Rectal smooth muscle tissue (tissue), 1 donor: ENCODE measurements around the gene ZNHIT3.
A peak's percentile ranks its signal among the peaks of the same experiment; 100 is the strongest.
"Not testable (repeated sequence)": the region's sequence is repeated elsewhere in the genome, so short reads cannot be mapped to it uniquely, and the experiment has no call there.

Experiments
- H3K27ac ChIP-seq: one replicate; pipeline ENCODE4 v1.7.0; 2013; ENCODE audit warnings: low read depth, low read length, inconsistent platforms
- H3K27me3 ChIP-seq: one replicate; pipeline ENCODE4 v1.7.0; 2013; ENCODE audit warnings: low read length; ENCODE audit not compliant: control insufficient read depth, insufficient read depth
- H3K36me3 ChIP-seq: one replicate; pipeline ENCODE4 v1.7.0; 2013; ENCODE audit warnings: low read length; ENCODE audit not compliant: control insufficient read depth, insufficient read depth
- H3K4me1 ChIP-seq: one replicate; pipeline ENCODE4 v1.7.0; 2013; ENCODE audit warnings: low read length; ENCODE audit not compliant: control insufficient read depth, insufficient read depth
- H3K4me3 ChIP-seq: one replicate; pipeline ENCODE4 v1.7.0; 2013; ENCODE audit warnings: low read length
- H3K9ac ChIP-seq: one replicate; pipeline ENCODE4 v1.7.0; 2013; ENCODE audit warnings: low read length

ZNHIT3 gene

GRCh38 chr17:36486204-36487194 lies at the start of gene ZNHIT3:
TSS of gene ZNHIT3 (plus strand) at chr17:36486681. CDS start at chr17:36486700, 19 bp downstream.
- peaks cover 4% of the 10 kb centered on the region for H3K4me1 ChIP-seq
- H3K4me3 ChIP-seq, result peak within 1 kb of the TSS; percentile 91
- peak within 1 kb of the TSS; percentile 60 for H3K27ac ChIP-seq
- H3K27me3 ChIP-seq, result no peaks in the 10 kb centered on the region
- peak within 1 kb of the TSS; percentile 61 for H3K9ac ChIP-seq
- no peaks in the 10 kb centered on the region for H3K36me3 ChIP-seq

GRCh38 chr17:36441792-36442191 lies 44.7 kb upstream of the ZNHIT3 start:
- not testable (repeated sequence) for H3K36me3 ChIP-seq, H3K27me3 ChIP-seq, H3K4me1 ChIP-seq, H3K27ac ChIP-seq, H3K9ac ChIP-seq, H3K4me3 ChIP-seq

GRCh38 chr17:36443777-36444176 lies 42.7 kb upstream of the ZNHIT3 start:
- Histone ChIP-seq H3K27me3 (no peaks in the 10 kb centered on the region), H3K36me3 (no peaks in the 10 kb centered on the region), H3K4me1 (no peaks in the 10 kb centered on the region), H3K4me3 (no peak overlapping the region), H3K27ac (no peak overlapping the region), H3K9ac (no peak overlapping the region)

DNA sequence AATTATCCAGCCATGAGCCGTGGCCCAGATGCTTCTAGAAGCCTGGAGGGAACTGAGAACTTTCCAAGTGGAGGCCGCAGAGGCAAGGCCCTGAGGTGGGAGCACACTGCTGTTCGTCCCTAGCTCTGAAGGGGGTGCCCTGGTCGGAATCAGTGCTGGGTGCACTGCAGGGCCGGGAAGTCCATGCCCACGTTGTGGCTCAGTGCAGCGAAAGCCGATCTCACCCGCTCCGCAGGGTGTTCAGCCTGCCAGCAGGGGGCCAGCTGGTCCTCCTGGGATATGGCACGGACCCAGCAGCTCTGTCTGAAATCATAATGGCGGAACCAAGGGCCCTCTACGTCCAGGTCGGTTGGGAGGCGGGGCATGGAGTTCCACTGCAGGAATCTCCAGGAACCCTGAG lies 36.5 kb upstream of the ZNHIT3 start:
- not testable (repeated sequence) for H3K27me3 ChIP-seq, H3K27ac ChIP-seq

GRCh38 chr17:36452888-36453287 lies 33.6 kb upstream of the ZNHIT3 start:
- not testable (repeated sequence) for H3K4me1 ChIP-seq, H3K36me3 ChIP-seq, H3K27ac ChIP-seq, H3K4me3 ChIP-seq, H3K9ac ChIP-seq, H3K27me3 ChIP-seq

More for the DNA sequence above, 36.5 kb upstream of the ZNHIT3 start:
- H3K36me3 ChIP-seq, H3K9ac ChIP-seq, H3K4me1 ChIP-seq, H3K4me3 ChIP-seq: not testable (repeated sequence)

DNA sequence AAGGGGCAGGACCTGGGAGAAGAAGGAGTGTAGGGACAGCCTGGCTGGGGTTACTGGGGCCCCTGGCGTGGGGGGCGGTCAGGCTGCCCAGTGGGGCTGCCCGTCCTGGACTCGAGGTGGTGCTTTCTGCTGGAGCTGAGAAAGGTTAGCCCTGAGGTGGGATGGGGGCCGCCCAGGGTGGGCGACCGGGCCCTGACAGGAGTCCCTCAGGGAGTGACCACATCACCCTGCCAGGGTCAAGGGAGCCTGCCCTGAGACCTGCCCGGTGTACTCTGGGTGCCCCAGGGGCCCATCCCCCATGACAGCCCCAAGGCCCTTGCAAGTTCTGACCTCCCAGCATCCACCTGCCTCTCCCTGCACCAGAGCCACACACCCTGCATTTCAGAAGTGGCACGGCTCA lies 28.8 kb upstream of the ZNHIT3 start:
- not testable (repeated sequence) for H3K4me1 ChIP-seq, H3K9ac ChIP-seq, H3K4me3 ChIP-seq, H3K27me3 ChIP-seq, H3K36me3 ChIP-seq, H3K27ac ChIP-seq

DNA sequence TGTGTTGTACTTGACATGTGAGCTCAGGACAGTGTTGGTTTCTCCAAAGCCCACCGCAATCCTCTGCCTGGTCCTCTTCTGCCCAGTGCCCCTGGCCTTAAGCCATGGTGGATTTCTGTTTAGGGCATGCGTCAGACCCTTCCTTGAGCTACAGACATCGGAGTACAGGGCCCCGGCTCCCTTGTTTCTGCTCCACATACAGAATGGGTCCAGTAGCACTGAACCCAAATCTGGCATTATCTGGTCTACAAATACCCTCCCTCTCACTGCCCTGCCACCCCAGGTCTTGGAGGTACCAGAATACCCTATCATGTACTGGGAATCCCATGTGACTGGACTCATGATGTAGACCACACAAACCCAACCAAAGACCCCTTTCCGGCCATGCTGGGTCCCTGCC lies 27.4 kb upstream of the ZNHIT3 start:
- H3K4me3 ChIP-seq, result no peak overlapping the region
- no peak overlapping the region for H3K9ac ChIP-seq
- no peaks in the 10 kb centered on the region for H3K36me3 ChIP-seq
- H3K4me1 ChIP-seq, result no peaks in the 10 kb centered on the region
- peaks cover 9% of the 10 kb centered on the region for H3K27me3 ChIP-seq
- H3K27ac ChIP-seq, result no peak overlapping the region

- H3K9ac ChIP-seq, result no peak overlapping the region
- H3K4me1 ChIP-seq, result no peaks in the 10 kb centered on the region
- no peak overlapping the region for H3K4me3 ChIP-seq
- H3K27ac ChIP-seq, result no peak overlapping the region
- H3K36me3 ChIP-seq, result no peaks in the 10 kb centered on the region
- peaks cover 10% of the 10 kb centered on the region for H3K27me3 ChIP-seq
Measured at GRCh38 chr17:36459601-36460000, 26.9 kb upstream of the ZNHIT3 start.

DNA sequence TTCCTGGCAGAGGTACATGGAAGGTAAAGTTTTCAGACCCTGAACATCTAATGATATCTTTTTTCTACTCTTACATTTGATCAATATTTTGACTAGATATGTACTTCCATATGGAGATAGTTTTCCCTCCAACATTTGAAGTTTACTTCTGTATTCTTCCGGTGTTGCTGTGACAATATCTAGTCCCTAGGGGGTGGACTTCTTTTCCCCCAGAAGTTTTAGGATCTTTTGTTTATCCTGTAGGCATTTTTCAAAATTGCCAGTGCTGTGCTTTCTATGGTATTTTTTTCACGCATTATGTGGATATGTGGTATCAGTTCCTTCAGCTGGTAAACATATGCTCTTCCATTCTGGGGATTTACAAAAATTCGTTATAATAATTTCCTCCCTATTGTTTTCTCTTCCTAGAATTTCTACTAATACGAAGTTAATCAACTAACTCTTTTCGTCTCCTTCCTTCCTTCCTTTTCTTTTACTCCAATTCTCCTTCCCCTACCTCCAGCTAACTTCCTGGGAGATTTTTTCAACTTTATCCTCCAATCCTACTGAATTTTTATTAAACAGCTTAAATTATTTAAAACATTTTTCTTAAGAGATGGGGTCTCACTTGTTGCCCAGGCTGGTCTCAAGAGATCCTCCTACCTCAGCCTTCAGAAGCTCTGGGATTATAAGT lies 26.1 kb upstream of the ZNHIT3 start:
- Histone ChIP-seq H3K4me3 (no peak overlapping the region), H3K4me1 (no peaks in the 10 kb centered on the region), H3K27ac (no peak overlapping the region), H3K36me3 (no peaks in the 10 kb centered on the region), H3K27me3 (peaks cover 14% of the 10 kb centered on the region), H3K9ac (no peak overlapping the region)

GRCh38 chr17:36461330-36462110 lies 25.0 kb upstream of the ZNHIT3 start:
- no peak overlapping the region for H3K4me3 ChIP-seq
- no peaks in the 10 kb centered on the region for H3K4me1 ChIP-seq
- peaks cover 14% of the 10 kb centered on the region for H3K27me3 ChIP-seq
- H3K9ac ChIP-seq, result no peak overlapping the region
- no peak overlapping the region for H3K27ac ChIP-seq
- no peaks in the 10 kb centered on the region for H3K36me3 ChIP-seq

- peaks cover 18% of the 10 kb centered on the region for H3K27me3 ChIP-seq
Measured at GRCh38 chr17:36463916-36464764, 22.3 kb upstream of the ZNHIT3 start.

More at GRCh38 chr17:36463916-36464764, 22.3 kb upstream of the ZNHIT3 start:
- Histone ChIP-seq H3K4me1 (no peaks in the 10 kb centered on the region), H3K27ac (no peak overlapping the region), H3K36me3 (no peaks in the 10 kb centered on the region), H3K4me3 (no peak overlapping the region), H3K9ac (no peak overlapping the region)
